LNCAP (cell line): ENCODE measurements around the gene SLC14A1.

Experiments
- TF ChIP-seq, protein P1 (sequence below): fragments of 450-650 bp; IDR thresholded peaks from 2 replicates; pipeline ENCODE4 v1.5.1; 2017; ENCODE audit warnings: mild to moderate bottlenecking

SLC14A1 gene

GRCh38 chr18:45761512-45762114 is 37.6 kb downstream of the SLC14A1 start:
- TF ChIP-seq, protein P1, sequence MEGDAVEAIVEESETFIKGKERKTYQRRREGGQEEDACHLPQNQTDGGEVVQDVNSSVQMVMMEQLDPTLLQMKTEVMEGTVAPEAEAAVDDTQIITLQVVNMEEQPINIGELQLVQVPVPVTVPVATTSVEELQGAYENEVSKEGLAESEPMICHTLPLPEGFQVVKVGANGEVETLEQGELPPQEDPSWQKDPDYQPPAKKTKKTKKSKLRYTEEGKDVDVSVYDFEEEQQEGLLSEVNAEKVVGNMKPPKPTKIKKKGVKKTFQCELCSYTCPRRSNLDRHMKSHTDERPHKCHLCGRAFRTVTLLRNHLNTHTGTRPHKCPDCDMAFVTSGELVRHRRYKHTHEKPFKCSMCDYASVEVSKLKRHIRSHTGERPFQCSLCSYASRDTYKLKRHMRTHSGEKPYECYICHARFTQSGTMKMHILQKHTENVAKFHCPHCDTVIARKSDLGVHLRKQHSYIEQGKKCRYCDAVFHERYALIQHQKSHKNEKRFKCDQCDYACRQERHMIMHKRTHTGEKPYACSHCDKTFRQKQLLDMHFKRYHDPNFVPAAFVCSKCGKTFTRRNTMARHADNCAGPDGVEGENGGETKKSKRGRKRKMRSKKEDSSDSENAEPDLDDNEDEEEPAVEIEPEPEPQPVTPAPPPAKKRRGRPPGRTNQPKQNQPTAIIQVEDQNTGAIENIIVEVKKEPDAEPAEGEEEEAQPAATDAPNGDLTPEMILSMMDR: no peak

- TF ChIP-seq, protein P1: no peak
Measured at GRCh38 chr18:45764000-45764686, 40.2 kb downstream of the SLC14A1 start.

- TF ChIP-seq, protein P1: no peak
Measured at GRCh38 chr18:45765796-45766195, 41.8 kb downstream of the SLC14A1 start.

GRCh38 chr18:45771587-45772480 is 47.9 kb downstream of the SLC14A1 start:
- TF ChIP-seq, protein P1: no peak

GRCh38 chr18:45774065-45774521 is 50.1 kb downstream of the SLC14A1 start:
- TF ChIP-seq, protein P1: no peak

DNA sequence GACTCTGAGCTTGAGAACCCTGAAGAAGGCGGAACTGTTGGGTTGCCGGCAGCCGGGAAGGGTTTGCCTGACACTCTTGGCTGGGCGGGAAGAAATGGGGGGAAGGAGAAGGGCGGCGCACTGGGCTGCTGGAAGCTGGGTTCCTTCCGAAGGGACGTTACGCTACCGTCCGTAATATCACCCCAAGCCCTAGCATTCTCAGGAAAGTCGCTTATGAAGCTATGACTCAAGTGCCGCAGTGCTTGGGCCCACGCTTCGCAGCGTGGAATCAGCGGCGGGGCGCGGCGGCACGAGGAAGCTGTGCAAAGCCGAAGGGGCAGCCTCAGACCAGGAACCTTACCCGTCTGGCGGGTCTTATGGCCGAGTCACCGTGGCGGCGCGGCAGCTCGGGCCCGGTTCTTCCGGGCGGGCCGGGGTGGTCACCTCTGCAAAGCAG is 51.3 kb downstream of the SLC14A1 start:
- TF ChIP-seq, protein P1: no peak

DNA sequence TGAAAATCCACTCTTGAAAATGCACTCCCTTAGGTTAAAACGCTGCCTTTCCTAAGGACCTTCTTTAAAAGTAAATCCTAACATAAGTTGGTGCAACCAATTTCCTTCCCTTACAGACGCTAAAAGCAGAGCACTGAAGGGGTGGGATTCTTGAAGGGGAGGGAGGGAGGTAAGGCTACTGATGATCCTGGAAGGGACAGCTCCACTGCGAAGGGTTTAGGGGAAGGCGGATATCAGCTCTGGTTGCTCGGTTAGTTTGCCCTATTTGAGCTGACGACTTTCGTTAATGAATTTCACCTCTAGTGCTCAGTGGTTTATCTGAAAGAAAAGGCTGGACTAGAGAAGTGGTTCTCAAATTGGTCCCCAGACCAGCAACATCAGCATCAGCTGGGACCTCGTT is 51.8 kb downstream of the SLC14A1 start:
- TF ChIP-seq, protein P1: no peak
